Dedifferentiated amniotic fluid mesenchymal stem cell (primary cell): ENCODE data around the gene BRF1.

Experiments used
- DNase-seq: peaks from one replicate; pipeline ENCODE4 v3.0.0-alpha.2; 2016; ENCODE audit errors: extremely low spot score

Gene BRF1

DNA sequence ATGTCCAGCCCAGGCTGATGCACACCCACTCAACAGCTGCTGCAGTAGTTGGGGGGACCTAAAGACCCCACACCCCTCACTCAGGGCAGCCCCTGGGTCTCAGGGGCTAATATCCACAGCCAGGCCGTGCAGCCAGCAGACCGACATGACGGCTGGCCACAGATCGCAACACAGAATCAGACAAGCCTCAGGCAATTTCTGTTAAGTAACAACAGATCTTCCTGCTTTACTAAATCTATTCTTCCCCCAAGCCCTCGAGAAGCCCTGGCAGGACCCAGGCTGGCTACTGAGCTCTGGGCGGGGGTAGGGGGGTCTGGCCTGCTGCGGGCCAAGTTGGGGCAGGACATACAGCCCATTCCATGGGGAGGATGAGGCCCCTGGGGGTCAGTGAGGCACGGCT lies 91.7 kb downstream of the BRF1 start:
- DNase-seq: no peak

DNA sequence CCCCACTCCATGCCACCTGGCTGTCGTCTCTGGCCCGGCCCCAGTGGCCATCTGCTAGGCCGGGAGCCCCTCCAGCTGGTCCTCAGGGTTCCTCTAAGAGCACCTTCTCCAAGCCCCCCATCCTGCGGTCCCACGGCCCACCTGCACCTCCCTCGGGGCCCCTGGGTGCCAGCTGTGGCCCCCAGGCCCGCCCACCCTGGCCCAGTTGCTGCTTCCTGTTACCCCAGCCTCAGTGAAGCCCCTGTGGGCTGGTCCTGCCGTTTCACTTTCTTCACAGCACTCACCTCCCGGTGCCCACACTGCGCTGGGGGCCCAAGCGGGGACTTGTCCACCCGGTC lies 92.1 kb downstream of the BRF1 start:
- DNase-seq: no peak

DNA sequence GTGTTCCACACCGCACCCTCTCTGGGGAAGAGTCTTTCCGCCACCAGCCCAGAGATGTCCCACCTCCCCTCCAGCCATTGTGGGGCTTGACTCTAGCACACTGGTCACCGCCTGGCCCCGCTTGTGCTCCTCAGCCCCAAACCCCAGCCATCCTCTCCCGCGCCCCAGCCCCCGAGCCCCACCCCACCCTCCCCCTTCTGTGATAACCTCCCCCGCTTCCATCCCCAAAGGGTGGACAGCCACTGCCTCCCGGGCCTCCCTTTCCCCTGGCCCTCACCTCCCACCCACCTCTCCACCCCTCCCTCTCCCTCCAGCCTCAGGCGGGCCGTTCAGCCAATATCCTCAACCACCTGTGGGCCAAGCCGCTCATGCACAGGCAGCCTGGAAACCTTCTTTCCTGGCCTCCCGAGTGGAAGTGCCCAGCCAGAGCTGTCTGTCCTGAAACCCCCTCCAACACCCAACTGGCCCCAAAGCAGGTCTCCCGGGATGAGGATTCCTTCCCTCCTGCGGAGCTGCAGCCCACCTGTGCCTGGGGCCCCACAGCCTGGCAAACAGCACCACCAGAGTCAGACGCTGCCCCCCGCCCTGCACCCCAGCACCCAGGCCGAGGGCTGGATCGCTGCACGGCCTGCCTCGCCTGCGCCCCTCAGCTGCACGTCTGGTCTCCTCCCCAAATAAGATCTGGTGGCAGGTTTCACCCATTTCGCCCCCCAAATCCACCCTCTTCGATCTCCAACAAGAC lies 92.6 kb downstream of the BRF1 start:
- DNase-seq: no peak

DNA sequence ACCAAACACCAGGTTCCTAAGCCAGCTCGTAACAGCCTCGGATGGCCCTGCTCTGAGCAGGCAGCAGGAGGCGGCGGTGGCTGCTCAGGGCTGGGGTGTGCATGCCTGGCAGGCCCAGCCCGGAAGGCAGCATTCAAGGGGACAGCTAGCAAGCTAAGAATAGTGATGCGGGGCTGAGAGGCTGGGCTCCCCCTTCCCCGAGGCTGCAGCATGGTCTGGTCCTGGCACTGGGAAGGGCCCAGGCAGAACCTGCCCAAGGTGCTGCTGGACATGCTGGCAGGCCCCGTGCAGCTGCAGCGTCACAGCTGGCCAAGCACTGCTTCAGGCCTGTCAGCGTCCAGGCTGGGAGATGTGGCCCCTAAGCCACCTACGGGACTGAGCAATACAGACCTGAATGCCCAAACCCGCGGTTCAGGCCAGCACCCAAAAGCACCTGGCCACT lies 93.3 kb downstream of the BRF1 start:
- DNase-seq: no peak

DNA sequence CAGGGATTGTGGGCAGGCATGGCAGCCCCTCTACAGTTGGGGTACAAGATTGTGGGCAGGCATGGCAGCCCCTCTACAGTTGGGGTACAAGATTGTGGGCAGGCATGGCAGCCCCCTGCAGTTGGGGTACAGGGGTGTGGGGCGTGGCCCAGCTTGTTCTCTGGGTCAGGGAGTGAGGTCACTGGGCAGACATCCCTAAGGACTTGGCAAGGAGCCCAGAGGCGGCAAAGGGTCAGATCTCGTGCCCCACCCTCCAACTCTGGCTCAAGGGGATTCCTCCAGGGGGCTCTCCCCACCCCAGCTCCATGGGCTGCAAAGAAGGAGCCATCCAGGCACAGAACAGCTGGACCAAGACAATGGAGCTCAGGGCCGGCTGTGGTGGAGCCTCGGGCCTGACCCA lies 93.9 kb downstream of the BRF1 start:
- no peak for DNase-seq

DNA sequence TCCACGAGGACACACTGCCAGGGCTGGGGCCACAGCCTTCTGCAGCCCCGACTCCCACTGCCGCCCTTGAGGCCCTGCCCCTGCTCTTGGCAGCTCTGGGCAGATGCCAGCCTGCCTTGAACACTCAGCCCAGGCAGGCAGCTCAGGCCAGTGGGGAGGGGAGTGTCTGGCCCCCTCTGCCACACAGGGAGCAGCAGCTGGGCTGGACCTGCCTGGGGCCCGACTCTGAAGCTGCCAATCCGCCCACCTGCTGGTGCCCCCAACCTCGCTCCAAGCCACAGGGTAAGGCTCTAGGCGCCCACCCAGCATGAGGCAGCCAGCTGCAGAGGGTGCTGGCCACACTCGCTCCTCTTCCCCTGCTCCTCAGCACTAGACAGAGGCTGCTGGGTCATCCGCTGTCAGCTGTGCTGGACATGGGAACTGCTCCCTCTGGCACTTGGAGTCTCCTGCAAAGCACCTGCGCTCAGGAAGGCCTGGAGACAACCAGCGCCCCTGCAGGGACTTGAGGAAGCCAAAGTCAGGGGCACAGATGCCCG lies 95.1 kb downstream of the BRF1 start:
- no peak for DNase-seq

DNA sequence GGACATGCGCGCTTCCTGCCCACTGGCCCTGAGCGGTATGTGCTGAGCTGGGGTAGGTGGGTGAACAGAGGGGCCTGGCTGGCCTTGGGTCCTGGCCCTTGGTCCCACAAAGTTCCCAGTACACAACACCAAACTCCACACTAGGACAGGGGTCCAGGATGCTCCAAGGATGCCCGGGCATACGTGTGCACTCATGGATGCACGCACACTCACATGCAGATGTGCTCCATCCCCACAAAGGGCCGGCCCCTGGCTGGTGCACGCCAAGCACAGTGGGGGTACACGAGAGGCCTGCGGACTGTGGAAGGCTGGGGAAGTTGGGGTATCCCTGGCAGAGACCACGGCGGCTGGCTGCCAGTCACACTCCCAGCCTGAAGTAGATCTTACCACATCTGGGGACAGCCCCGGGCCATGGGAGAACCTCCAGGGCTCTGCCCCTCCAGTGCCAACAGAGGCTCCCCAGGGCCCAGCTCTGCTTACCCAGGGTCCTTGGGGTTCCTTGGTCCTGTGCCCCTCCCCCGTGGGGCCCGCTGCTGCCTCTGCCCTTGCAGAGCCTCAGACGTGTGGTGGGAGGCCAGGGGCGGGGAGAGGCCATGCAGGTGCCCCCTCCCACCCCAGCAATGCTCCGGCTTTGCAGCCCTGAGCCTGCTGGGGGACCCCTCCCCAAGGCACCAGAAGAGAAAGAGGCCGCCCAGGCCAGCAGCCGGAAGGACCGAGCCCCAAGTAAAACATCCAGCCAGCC lies 95.7 kb downstream of the BRF1 start:
- DNase-seq: no peak

DNA sequence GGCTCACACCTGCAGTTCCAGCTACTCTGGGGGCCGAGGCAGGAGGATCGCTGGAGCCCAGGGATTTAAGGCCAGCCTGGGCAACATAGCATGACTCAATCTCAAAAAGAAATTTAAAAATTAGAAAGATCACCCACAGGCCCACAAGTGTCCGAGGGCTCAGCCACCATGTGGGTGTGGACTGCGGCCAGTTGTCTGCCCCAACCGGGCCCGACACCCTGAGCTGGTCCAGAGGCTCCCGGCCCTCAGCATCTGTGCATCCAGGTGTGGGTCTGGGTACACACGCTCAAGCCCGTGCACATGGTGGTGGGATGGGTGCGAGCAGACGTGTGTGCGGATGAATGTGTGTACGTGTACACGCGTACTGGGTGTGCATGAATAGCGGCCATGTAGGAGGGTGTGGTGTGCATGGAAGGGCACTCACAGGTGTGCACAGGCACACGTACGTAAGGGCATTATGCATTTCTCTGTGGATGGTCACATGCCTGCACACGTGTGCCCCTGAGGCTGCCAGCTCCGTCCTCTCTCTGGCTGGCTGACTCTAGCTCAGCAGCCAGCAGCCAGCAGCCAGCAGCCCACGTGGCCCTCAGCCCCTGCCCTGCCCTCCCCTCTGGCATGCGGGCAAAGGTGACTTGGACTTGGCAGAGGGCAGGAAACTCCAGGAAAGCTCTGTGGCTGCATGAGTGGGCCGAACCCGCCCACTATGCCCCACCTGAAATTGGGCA lies 96.4 kb downstream of the BRF1 start:
- DNase-seq: no peak

DNA sequence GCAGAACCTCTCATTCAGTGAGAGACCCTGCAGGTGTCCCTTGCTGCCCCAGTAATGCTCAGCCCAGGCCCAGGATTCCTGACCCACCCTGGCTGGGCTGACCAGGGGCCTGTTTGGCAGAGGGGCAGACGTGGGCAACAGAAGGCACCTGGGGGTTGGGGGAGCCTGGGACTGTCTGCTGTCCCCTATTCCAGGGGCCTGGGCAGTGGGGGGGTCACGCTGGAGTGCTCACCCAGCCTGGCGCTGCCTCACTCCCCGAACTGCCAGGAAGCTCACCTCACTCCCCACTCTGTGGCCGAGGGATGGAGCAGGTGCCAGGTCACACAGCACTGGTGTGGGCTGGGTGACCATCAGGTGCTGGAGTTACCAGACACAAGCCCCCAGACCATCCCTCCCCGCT lies 97.1 kb downstream of the BRF1 start:
- no peak for DNase-seq

DNA sequence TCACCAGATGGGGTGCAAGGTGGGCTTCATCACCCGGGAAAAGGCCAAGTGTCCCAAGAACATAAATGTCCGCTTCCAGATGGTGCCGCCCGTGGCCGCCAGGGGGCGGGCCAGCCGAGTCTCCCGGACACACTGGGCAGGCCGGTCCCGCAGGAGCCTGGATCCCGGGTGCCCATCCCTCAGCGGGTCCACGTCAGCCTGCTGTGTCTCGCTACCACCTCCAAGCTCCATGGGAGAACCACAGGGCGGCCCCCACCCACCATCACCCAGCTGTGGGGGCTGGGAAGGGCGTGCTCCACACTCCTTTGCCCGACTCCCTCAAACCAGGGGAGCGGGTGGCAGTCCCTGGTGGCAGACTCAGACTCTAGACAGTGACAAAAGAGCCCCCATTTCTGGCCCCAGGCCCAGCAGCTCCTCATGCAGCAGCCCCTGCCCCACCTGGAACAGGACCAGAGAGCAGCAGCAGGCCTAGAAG lies 97.7 kb downstream of the BRF1 start:
- DNase-seq: peak; percentile 61

DNA sequence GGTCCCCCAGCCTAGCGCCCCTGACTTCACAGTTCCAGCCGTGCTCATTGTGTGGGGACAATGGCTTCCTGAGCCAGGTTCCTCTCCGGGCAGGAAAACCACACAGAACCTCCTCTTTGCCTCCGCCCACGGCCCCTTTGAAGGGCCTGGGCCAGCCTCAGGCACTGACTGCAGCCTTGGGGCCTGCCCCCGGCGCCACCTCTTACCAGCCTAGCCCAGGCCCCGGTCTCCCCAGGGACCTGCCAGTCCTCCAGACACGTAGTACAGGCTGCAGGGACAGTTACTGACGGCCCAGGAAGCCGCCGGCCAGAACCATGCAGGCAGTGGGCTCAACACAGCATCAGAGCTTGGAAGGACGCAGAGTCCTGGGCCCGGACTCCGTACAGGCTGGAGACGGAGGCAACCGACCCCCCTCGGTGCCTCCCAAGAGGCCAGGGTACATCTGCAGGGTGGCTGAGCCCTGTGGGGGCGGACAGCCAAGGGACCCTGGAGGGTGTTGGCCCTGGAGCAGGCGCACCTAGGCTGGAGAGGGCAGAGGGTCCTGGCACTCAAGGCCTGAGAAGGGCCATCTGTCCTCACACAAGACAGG lies 98.8 kb downstream of the BRF1 start:
- no peak for DNase-seq

DNA sequence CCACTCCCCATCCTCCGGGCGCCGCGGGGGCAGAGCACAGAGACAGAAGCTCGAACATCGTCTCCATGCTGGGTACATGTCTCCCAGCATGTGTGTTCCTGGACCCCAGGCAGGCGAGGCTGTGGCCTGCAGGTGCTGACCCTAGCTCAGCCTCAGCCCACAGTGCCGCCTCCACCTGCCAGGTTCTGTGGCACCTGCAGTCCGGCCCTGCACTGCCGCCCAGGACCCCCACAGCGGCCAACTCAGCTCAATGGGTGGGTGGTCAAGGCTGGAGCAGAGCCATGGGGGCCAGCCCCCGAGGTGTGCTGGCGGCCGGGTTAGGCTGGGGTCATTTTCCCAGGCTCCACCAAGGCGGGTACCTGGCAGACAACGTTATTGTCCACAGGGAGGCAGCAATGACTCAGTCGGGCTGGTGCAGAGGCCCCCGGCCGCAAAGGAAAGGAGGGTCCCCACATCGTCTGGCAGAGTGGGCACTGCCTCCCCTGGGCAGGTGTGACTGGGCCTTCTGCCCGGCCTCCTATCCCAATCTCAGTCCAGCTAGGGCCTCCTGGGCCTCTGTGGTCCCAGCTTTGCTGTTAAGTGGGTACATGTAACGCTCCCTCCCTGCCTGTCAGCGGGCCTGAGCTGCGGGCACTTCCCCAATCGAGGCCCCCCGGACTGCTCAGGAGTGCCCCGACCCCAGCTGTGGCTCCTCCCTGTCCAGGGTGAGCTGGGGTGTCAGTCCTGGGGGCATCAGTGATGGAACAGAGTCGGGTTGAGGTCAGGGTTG lies 99.5 kb downstream of the BRF1 start:
- DNase-seq: no peak

DNA sequence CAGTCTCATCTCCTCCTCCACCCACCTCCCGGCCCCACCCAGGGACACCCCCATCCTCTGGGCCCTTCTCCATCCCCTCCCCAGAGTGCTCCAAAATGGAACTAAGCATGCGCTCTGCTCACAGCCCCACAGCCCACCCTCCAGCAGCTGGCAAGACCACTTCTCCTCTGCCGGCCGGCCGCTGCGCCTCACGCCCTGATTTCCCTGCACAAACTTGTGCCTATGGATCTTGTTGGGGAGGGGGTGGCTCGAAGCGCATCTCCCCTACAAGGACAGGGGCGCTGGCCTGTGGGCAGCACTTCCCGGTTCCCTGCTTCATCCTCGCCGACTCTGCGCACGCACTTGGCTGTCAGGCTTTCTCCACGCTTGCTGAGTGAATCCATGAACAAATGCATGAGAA lies 100.2 kb downstream of the BRF1 start:
- DNase-seq: no peak

DNA sequence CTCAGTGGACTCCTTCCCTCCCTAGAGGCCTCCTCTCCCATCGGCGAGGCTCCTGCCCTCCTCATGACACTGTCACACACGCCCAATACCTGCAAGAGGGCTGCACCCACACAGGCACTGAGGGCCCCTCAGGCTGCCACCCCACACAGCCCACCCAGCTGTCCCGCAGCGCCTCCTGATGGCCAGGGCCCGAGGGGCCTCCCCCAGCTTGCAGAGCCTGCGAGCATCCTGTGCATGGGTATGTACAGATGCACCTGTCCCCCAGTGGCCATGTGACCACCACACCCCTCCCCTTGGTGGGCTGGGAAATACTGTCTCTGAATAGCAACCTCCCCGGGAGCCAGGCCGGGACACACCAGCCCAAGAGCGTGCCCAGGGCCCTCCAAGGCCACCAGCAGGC lies 100.7 kb downstream of the BRF1 start:
- DNase-seq: no peak

DNA sequence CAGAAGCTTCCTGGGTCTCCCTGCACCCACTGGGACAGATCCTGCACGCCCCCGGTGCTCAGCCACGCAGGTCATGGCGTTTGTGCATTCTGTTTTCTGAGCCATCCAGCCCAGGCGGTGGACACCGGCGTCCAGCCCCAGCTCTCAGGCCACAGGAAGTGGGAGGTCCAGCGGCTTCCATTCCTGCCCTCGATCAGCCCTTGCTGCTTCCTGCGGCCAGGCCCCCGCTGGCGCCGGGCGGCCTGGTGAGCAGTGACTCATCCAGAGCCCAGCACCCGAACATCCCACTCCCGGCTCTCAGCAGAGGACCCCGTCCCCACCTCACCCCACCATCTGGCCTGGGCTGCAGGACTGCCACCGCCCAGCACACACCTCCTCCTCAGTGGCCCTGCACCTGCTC lies 101.7 kb downstream of the BRF1 start:
- no peak for DNase-seq

DNA sequence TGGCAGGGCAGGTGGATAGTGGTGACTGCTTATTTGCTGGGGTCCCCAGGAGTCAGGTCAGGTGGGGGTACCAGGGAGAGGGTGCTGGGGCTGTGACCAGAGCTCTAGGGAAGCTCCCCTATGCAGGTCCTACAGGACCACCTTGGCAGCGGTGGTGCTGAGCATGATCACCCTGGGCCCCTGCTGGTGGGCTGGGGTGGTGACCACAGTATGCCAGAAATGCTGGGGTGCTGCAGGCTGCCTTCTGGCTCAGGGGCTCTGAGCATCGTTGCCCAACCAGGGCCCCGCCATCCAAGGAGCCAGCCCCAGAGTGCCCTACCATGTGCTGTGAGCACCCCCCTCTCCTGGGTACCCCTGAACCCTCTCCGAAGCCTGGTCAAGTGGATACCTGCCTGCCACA lies 102.2 kb downstream of the BRF1 start:
- no peak for DNase-seq

DNA sequence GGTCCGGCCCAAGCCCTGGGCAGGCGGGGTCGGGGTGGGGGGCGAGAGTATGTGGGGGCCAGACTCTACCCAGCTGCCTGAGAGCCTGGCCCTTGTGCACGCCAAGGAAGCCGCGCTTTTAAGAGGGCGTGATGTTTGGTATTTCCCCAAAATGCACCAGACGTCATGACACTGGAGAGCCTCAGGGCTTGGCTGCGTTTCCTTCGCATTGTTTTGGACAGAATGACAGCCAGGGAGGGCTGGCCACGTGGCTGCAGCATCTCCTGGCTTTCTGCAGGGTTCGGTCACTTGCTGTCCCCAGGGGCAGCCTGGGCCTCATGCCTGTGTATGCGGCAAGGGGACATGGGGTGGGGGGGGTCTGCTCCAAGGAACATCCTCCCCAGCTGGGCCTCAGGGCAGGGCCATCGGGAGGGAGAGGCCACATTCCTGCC lies 103.6 kb downstream of the BRF1 start:
- peak; percentile 62 for DNase-seq

DNA sequence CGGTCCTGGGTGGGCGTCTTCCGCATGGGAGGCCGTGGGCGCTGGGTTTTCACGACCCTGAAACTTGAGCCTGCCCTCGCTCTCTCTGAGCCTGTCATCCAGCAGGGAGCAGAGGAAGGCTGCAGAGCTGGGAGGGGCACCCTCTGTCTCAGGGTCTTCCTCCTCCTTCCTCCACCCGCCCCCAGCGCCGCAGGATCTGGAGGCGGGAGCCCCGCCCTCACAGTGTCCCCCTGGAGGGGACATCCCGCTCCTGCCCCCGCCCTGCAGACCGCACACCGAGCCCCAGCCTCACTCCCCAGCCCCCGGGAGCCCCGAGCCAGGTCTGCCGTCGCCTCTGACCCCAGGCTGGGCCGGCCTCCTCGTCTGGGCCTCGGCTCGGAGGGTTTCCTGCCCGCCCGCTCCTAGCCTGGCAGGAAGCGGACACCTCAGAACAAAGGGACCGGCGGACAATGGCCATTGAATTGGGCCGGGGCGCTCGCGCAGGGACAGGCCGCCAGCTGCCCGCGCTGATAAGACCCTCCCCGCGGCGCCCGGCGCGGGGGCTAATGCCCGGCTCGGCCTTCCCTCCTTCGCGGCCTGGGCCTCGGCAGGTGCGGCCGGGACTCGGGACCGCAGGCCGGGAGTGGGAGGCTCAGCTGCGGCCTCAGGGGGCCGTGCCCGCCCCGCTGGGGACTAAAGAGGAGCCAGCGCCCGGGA lies 104.4 kb downstream of the BRF1 start:
- DNase-seq: no peak

DNA sequence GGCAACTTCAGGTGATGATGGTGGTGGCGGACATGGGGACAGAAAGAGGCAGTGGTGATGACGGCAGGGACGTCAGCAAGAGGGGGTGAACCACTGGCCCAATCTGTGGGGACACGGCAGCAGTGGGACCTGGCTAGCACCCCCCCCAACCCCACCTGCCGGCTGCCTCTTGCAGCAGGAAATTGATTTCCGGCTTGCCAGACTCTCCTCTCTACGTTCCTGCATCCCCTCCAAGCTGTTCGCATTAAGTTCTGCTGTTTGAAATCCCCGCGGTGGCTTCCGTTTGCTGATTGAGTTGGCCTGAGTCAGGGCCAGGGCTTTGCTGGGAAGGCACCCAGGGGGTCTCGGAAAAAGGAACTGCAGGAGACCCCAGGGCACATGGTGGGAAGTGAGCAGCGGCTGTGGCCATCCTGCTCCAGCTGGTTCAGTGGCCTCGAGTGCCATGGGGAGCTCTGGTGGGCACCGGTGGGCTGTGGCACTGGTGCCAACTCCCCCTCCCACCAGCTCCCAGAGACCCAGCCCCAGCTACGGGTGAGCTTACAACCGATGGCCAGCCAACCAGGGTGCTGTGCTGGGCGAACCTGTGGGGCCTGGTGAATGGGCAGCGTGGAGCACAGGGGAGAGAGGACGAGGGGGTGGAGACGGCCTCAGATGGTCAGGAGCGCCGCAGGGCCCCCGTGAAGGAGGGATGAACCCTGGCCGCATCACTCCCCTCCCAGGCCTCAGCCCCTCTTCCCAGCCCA lies 105.1 kb downstream of the BRF1 start:
- no peak for DNase-seq

DNA sequence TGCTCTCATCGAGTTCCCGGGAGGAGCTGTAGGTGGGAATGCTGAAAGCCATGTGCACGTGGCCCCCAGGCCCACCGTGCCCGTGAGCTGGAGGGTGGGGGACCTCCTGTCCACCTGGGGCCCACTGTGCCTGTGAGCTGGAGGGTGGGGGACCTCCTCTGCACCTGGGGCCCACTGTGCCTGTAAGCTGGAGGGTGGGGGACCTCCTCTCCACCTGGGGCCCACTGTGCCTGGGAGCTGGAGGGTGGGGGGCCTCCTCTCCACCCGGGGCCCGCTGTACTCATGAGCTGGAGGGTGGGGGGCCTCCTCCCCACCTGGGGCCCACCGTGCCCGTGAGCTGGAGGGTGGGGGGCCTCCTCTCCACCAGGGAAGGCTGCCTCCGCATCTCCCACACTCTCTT lies 105.8 kb downstream of the BRF1 start:
- DNase-seq: no peak
